Left hindlimb (tissue), 1 donor: ENCODE results near the gene GAS1.
A peak's percentile ranks its signal among the peaks of the same experiment; 100 is the strongest.

Source experiments
- DNase-seq: peaks from one replicate; pipeline ENCODE4 v3.0.0-alpha.2; 2018

The GAS1 gene

DNA sequence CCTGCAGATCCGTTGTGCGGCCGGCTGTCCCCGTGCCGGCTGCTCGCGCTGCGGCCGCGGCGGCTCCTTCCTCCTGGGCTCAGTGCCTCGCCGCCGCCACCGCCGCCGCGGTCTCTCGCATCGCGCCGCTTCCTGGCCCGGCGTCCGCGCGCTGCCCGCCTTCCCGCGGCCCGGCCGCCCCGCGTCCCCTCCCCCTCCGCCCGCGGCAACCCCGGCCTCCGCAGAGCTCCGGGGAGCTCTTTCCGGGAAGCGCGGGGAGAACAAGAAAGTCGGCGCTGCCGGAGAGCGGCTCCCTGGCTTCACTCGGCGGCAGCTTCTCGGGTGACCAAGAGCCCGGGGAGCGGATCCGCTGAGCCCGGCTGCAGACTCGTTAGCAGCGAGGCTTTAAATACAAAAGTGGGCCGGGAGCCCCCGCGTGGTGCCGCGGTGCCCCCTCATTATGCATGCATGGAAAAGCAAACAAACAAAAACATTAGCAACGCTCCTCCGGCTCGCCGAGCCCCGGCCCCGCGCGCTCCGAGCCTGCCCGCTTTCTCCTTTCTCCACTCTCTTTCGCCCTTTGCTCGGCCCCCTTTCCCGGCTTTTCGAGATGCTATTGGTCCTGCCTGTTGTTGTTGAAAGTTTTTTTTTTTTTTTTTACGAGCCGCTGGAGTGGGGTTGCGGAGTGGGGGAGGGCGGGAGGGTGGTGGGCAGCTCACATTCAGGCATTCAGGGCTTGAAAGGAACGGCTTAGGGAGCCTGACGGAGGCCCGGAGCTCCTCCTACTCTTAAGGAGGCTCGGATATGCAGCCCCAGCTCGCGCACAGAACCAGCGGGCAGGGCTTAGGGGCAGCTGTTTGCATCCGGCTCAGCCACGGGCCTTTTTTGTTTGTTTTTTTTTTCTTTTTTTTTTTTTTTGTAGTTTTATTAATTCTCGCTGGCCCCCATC lies at the start of gene GAS1:
GAS1 (minus strand) TSS at position 361 of the 928 bp plus-strand sequence. CDS start 727 bp downstream, outside the sequence.
- peak; percentile 98 for DNase-seq

DNA sequence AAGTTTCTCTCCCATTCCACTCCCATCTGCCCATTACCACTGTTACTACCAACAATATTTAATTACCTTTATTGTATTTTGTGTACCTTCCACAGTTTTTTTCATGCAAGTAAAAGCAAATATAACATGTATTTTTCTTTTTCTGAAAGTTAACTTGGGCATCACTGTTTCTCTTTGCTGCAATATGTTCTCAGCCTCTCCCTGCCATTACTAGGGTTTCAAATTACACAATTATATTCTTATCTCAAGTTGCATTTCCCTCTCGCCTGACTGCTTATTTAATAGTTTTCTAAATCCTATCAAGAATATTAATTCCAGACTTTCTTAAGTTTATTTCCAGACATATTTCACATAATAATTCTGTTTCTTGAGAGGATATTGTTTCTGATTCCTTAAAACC lies 46.9 kb upstream of the GAS1 start:
- DNase-seq, result no peak

DNA sequence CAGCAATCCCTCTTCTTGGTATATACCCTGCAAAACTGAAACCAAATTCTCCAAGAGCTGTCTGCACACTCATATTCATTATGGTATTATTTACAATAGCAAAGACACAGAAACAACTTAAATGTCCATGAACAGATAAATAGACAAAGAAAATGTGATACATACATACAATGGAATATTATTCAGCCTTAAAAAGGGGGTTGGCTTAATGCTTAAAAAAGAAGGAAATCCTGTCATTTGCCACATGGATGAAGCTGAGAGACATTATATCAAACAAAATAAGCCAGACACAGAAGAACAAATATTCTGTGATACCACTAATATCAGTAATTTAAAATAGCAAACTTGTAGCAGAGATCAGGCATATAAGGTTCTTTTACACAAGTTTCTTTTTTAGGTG lies 46.5 kb upstream of the GAS1 start:
- no peak for DNase-seq

- no peak for DNase-seq
Observed at GRCh38 chr9:86991077-86991476, 43.8 kb upstream of the GAS1 start.

- DNase-seq, result no peak
Observed at GRCh38 chr9:86990290-86990689, 43.0 kb upstream of the GAS1 start.

DNA sequence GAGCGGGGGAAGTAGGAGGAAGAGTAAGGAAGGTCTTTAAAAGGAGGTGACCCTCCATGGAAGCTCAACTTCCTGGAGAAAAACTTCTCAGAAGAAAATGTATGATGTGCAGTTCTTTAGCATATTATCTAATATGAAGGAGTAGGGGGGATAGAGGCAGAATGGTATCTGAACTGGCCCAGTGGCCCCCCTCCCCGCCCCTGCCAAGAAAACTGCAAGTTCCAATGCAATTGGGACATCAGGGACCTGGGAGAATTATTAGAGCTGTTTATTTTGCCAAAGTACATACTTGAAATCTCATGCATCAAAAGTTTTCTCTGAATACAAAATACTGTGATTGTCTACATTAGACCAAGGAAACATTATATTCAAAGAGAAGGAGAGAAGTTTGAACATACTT lies 40.6 kb upstream of the GAS1 start:
- no peak for DNase-seq

DNA sequence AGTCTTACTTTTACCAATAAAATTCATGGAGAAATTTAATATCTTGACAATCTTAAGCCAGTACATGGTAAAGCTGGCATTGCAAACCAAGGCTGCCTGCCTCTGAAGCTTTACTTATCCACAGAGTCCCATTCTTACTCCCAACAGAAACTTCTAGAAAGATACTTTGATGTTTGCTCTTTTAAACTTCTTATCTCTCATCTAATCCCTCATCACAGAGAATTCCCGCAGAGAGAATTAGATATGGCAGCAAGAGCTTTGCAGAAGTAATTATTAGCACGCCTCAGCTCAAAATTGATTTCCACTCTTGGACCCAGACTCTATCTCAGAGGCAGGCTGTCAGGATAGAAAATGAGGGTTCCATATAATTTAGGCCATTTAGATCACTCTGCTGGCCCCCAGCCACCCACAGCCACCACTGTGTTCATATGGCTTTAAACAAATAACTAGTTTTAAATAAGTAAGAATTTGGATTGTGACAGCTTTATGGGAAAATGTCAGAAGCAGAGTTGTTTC lies 37.9 kb upstream of the GAS1 start:
- DNase-seq, result no peak

- DNase-seq, result peak; percentile 41
Observed at GRCh38 chr9:86983620-86984259, 36.4 kb upstream of the GAS1 start.

GRCh38 chr9:86983249-86983619 lies 35.9 kb upstream of the GAS1 start:
- no peak for DNase-seq

- no peak for DNase-seq
Observed at GRCh38 chr9:86980802-86981201, 33.5 kb upstream of the GAS1 start.

DNA sequence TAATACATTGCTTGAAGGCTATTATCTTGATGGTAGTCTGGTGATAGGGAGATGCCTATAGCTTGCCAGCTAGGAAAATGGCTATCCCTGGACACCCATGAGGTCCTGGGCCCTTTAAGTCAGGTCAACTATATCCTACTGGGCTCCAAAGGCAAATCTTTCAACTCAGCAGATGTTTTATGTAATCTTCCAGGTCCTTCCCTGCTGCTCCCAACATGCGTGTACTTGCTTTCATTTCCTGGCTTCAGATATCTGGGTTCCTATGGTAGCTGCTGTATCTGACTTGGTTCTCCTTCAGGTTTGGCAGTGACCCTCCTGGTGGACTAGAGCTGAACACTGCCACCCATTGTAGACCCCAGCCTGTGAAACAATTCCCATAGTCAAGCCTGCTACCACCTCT lies 32.4 kb upstream of the GAS1 start:
- no peak for DNase-seq

GRCh38 chr9:86978922-86979474 lies 31.7 kb upstream of the GAS1 start:
- peak; percentile 66 for DNase-seq

GRCh38 chr9:86978413-86978812 lies 31.1 kb upstream of the GAS1 start:
- no peak for DNase-seq

GRCh38 chr9:86977205-86977835 lies 30.0 kb upstream of the GAS1 start:
- DNase-seq, result no peak

- DNase-seq, result no peak
Observed at GRCh38 chr9:86975606-86976005, 28.3 kb upstream of the GAS1 start.

- no peak for DNase-seq
Observed at GRCh38 chr9:86975036-86975435, 27.7 kb upstream of the GAS1 start.

- DNase-seq, result no peak
Observed at GRCh38 chr9:86974421-86974820, 27.1 kb upstream of the GAS1 start.

- DNase-seq, result no peak
Observed at GRCh38 chr9:86971742-86972141, 24.4 kb upstream of the GAS1 start.

DNA sequence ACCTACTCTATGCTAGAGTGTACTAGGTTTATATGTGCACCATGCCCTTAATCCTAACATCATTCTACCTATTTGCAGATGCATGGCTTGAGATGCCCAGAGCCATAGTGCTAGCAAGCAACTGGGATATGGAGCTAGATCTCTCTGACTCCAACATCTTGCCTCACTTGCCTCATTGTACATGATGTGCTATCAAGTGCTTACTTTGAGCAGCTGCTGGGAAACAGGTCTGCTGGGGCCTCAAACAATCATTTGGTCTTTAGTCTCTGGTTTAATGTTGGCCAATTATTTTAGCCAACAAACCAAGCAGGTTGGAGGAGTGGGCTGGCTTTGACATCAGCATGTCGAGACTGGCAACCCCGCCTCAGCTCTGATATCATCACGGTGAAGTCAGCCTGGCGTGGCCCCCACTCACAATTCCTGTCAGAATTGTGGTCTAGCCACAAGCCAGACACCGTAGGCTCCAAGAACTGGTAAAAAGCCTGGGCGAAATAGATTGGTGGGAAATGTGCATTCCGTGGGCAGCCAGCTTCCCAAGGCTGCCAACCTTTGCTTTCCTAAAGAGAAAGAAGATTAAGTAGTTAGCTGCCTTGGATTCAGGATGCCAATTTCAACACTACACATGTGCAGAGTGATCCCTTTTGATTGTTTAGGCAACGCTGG lies 21.1 kb upstream of the GAS1 start:
- DNase-seq, result peak; percentile 69

DNA sequence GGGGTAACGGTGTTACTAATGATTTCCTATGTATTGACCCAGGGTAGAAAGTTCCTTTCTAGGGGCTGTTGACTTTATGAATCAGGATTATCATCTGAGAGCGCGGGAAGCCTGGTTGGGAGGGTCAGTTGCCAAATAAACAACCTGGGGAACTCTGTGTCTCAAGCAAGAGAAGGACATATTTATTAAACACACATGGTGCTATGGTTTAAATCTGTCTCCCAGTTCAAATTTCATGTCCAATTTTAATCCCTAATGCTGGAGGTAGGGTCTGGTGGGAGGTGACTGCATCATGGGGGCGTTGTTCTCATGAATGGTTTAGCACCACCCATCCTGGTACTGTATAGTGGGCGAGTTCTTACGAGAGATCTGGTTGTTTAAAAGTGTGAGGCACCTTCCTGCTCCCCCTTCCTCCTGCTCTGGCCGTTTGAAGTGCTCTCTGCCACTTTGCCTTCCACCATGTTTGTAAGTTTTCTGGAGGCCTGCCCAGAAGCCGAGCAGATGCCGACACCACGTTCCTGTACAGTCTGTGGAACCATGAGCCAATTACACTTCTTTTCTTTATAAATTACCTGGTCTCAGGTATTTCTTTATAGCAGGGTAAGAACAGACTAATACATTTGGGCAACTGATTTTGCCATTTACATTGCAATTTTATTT lies 19.7 kb upstream of the GAS1 start:
- DNase-seq, result no peak

DNA sequence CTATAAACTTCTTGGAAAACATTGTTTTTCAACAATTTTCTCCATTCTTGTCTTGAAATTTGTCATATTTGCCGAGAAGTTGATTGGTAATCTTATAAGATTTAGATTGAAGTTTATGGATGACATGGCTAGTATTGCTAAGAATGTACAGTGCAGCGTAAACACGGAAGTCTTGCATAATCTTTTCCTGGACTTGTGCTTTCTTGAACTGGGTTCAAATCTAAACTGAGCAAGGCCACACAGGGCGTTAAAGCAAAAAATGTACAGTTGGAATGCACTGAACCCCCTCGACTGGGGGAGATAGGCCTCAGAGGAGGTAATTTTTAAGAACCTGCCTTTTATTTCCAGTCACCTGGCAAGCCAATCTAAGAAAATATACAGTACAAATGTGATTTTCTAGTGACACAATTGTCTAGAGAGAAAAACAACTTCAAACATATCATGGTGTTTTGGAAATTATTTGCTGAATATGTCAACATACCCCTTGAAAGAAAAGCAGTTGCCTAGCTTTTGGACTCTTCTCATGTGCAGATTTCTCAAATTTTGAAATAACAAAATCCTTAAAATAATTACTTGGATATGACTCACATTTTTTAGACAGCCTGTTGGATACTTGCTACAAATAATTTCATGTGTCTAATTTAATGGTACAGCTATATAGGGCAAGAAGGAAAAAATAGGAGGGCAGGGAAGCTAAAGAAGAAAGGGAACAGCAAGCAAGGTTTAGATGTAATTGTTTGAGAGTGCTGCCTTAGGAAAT lies 18.5 kb upstream of the GAS1 start:
- DNase-seq, result no peak
